ENCODE measurements around the gene MLNR.

GRCh38 chr13:49221590-49221965 lies 1.4 kb downstream of the MLNR start:
- TF ChIP-seq CTCF (conservative IDR thresholded peaks at IDR 0.05; ENCODE audit: low read depth, low read length) (no peak), EZH2 (IDR thresholded peaks at IDR 0.05; ENCODE audit: low read length, unreplicated experiment) (no peak), EZH2phosphoT487 (IDR thresholded peaks at IDR 0.05; ENCODE audit: borderline replicate concordance, low read length) (no peak)
